CD4-positive, alpha-beta T cell (primary cell): ENCODE results near the gene TLR5. TPM values are rescaled to one million over a fixed set of nuclear protein-coding genes. Genes with fewer than 3 reads are reported as not detected.

ENCODE experiments used
- ATAC-seq: fragments of 200-7000 bp; cut with Tn5 transposase; one replicate; pipeline ENCODE4 v1.10.0; 2022; ENCODE audit warnings: mild to moderate bottlenecking; ENCODE audit not compliant: poor library complexity
- CTCF ChIA-PET: fragments of 350-600 bp; sonication (Branson Sonifier 250); formaldehyde crosslinking; loops from one replicate; lab custom pipeline; 2021; ENCODE audit warnings: antibody characterized with exemption, inconsistent platforms; lab: Charles Lee
- POLR2A ChIA-PET: fragments of 350-600 bp; sonication (Branson Sonifier 250); formaldehyde crosslinking; loops from one replicate; lab custom pipeline; 2021; ENCODE audit warnings: antibody characterized with exemption, inconsistent platforms; lab: Charles Lee
- DNase-seq, 14 experiments: peaks; one replicate each; pipeline ENCODE4 v3.0.0-alpha.2; 2013 to 2020; ENCODE audit warnings: mixed read lengths in 2 of 14
- H3K27ac ChIP-seq, 2 donors: one replicate each; pipeline versions ENCODE4 v1.5.1 to v1.7.0; 2013; ENCODE audit warnings: low read length in 2 of 2, low read depth in 1 of 2, mild to moderate bottlenecking in 1 of 2
- H3K27me3 ChIP-seq, 2 experiments: 1 replicate in 1 of 2; 2 replicates in 1 of 2; pipeline versions ENCODE4 v1.6.1 to v1.7.0; 2013; ENCODE audit warnings: low read length in 2 of 2, control low read depth in 1 of 2, mild to moderate bottlenecking in 1 of 2, moderate library complexity in 1 of 2; ENCODE audit not compliant: insufficient read depth in 2 of 2, control insufficient read depth in 1 of 2
- H3K36me3 ChIP-seq: one replicate; pipeline ENCODE4 v1.6.1; 2013; ENCODE audit warnings: low read length, control low read depth; ENCODE audit not compliant: insufficient read depth
- H3K4me1 ChIP-seq: one replicate; pipeline ENCODE4 v1.6.1; 2013; ENCODE audit warnings: low read length, control low read depth; ENCODE audit not compliant: insufficient read depth
- H3K4me3 ChIP-seq: one replicate; pipeline ENCODE4 v1.5.1; 2013; ENCODE audit warnings: mild to moderate bottlenecking, low read length, moderate library complexity
- H3K9me3 ChIP-seq, 2 experiments: 1 replicate in 1 of 2; 2 replicates in 1 of 2; pipeline versions ENCODE4 v1.6.1 to v1.7.0; 2013; ENCODE audit warnings: low read length in 2 of 2, mild to moderate bottlenecking in 2 of 2, control low read depth in 1 of 2, moderate library complexity in 1 of 2; ENCODE audit not compliant: control insufficient read depth in 1 of 2, insufficient read depth in 1 of 2
- H3K27ac Mint-ChIP-seq: one replicate; pipeline ENCODE4 v1.8.0; 2020; ENCODE audit warnings: mixed read lengths
- H3K27me3 Mint-ChIP-seq: one replicate; pipeline ENCODE4 v1.8.0; 2021; ENCODE audit warnings: mixed read lengths
- H3K36me3 Mint-ChIP-seq: one replicate; pipeline ENCODE4 v1.8.0; 2021; ENCODE audit warnings: low read depth, mixed read lengths
- H3K4me1 Mint-ChIP-seq: one replicate; pipeline ENCODE4 v1.8.0; 2021; ENCODE audit warnings: low read depth, mixed read lengths
- H3K4me3 Mint-ChIP-seq: one replicate; pipeline ENCODE4 v1.8.0; 2020; ENCODE audit warnings: mild to moderate bottlenecking, mixed read lengths
- H3K9me3 Mint-ChIP-seq: one replicate; pipeline ENCODE4 v1.8.0; 2020; ENCODE audit warnings: mixed read lengths
- intact Hi-C, 2 experiments: fragments of 100-400 bp; cut with DNase I in 1 of 2; cut with micrococcal nuclease in 1 of 2; formaldehyde crosslinking; loops; one replicate each; pipeline versions ENCODE4 v1.15.1 to v1.9.0; 2023 to 2025; cut with DNase I, micrococcal nuclease
- total RNA-seq, 174 experiments: library from RNA in 2 of 174; stranded (reverse) in 2 of 174; gene quantifications; one replicate each; pipeline ENCODE4 v1.2.3 and lab custom pipeline; 2021 to 2026
- TF ChIP-seq, protein P1 (sequence below): fragments of 200-600 bp; IDR thresholded peaks from one replicate; pipeline ENCODE4 v1.8.0; 2022; ENCODE audit warnings: antibody characterized with exemption, mild to moderate bottlenecking

The TLR5 gene
- total RNA-seq, 2 experiments from 2014 or later: 2.1 to 2.5 TPM

- Mint-ChIP-seq H3K27me3 (no peaks in the 10 kb centered on the region), H3K27ac (no peak overlapping the region), H3K4me3 (no peak overlapping the region), H3K9me3 (no peaks in the 10 kb centered on the region), H3K36me3 (no peaks in the 10 kb centered on the region), H3K4me1 (no peaks in the 10 kb centered on the region)
- no peaks in the 10 kb centered on the region for H3K27me3 ChIP-seq
- no peak for ATAC-seq
- no peak overlapping the region for H3K27ac ChIP-seq
- POLR2A ChIA-PET: no interaction called here
- no peaks in the 10 kb centered on the region for H3K9me3 ChIP-seq
- H3K4me3 ChIP-seq: no peak overlapping the region
- H3K36me3 ChIP-seq: no peaks in the 10 kb centered on the region
- intact Hi-C loops: no loop called here
- no peaks in the 10 kb centered on the region for H3K4me1 ChIP-seq
- CTCF ChIA-PET: no interaction called here
- TF ChIP-seq, protein P1, sequence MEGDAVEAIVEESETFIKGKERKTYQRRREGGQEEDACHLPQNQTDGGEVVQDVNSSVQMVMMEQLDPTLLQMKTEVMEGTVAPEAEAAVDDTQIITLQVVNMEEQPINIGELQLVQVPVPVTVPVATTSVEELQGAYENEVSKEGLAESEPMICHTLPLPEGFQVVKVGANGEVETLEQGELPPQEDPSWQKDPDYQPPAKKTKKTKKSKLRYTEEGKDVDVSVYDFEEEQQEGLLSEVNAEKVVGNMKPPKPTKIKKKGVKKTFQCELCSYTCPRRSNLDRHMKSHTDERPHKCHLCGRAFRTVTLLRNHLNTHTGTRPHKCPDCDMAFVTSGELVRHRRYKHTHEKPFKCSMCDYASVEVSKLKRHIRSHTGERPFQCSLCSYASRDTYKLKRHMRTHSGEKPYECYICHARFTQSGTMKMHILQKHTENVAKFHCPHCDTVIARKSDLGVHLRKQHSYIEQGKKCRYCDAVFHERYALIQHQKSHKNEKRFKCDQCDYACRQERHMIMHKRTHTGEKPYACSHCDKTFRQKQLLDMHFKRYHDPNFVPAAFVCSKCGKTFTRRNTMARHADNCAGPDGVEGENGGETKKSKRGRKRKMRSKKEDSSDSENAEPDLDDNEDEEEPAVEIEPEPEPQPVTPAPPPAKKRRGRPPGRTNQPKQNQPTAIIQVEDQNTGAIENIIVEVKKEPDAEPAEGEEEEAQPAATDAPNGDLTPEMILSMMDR: no peak
- no peak for DNase-seq
Observed at GRCh38 chr1:223110952-223111351, 32.1 kb downstream of the TLR5 start.

DNA sequence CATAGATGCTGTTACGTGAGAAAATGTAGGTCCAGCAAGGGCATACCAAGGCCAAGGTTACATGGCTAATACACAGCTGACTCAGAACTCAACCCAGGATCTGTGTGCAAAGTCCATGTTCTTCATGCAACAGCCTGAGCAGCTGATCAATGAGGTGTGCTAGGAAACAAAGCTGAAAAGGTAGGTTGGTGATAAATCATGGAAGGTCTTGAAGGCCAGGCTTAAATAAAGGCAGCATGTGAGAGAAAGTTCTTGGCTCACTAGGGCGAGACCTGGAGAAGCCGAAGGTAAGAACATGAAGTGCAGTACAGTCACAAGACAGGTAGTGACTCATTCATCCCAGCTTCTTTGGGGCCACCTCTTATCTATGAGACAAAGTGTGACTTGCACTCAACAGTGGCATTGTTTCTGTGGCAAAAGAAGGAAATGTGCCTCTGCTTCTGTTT, 33.4 kb downstream of the TLR5 start:
- POLR2A ChIA-PET: no interaction called here
- no peak overlapping the region for H3K4me3 Mint-ChIP-seq
- no peaks in the 10 kb centered on the region for H3K4me1 ChIP-seq

GRCh38 chr1:223106856-223107255, 36.2 kb downstream of the TLR5 start:
- intact Hi-C loops: no loop called here
- no peaks in the 10 kb centered on the region for H3K36me3 Mint-ChIP-seq
- no peaks in the 10 kb centered on the region for H3K4me1 Mint-ChIP-seq
- no peak overlapping the region for H3K27ac Mint-ChIP-seq
- ATAC-seq (no peak), DNase-seq (no peak)
- POLR2A ChIA-PET: no interaction called here
- Histone ChIP-seq H3K36me3 (no peaks in the 10 kb centered on the region), H3K4me3 (no peak overlapping the region), H3K27ac (no peak overlapping the region), H3K27me3 (no peaks in the 10 kb centered on the region), H3K9me3 (no peaks in the 10 kb centered on the region), H3K4me1 (no peaks in the 10 kb centered on the region)
- no peaks in the 10 kb centered on the region for H3K9me3 Mint-ChIP-seq
- H3K4me3 Mint-ChIP-seq: no peak overlapping the region
- CTCF ChIA-PET: no interaction called here
- TF ChIP-seq, protein P1: no peak
- H3K27me3 Mint-ChIP-seq: no peaks in the 10 kb centered on the region

More for the DNA sequence above, 33.4 kb downstream of the TLR5 start:
- no peak overlapping the region for H3K4me3 ChIP-seq
- TF ChIP-seq, protein P1: no peak
- CTCF ChIA-PET: no interaction called here
- Mint-ChIP-seq H3K27me3 (no peaks in the 10 kb centered on the region), H3K27ac (no peak overlapping the region), H3K36me3 (no peaks in the 10 kb centered on the region), H3K9me3 (no peaks in the 10 kb centered on the region), H3K4me1 (no peaks in the 10 kb centered on the region)
- no peaks in the 10 kb centered on the region for H3K36me3 ChIP-seq
- ATAC-seq (no peak), DNase-seq (no peak)
- no peak overlapping the region for H3K27ac ChIP-seq
- H3K9me3 ChIP-seq: no peaks in the 10 kb centered on the region
- no peaks in the 10 kb centered on the region for H3K27me3 ChIP-seq
- intact Hi-C loops: no loop called here
